ENCODE data around the gene CIRBP. TPM values are rescaled to one million over a fixed set of nuclear protein-coding genes. Genes with fewer than 3 reads are reported as not detected.
A peak's percentile ranks its signal among the peaks of the same experiment; 100 is the strongest.

Gene CIRBP
- total RNA-seq, 2 experiments from 2014 or later = 278 to 309 TPM

DNA sequence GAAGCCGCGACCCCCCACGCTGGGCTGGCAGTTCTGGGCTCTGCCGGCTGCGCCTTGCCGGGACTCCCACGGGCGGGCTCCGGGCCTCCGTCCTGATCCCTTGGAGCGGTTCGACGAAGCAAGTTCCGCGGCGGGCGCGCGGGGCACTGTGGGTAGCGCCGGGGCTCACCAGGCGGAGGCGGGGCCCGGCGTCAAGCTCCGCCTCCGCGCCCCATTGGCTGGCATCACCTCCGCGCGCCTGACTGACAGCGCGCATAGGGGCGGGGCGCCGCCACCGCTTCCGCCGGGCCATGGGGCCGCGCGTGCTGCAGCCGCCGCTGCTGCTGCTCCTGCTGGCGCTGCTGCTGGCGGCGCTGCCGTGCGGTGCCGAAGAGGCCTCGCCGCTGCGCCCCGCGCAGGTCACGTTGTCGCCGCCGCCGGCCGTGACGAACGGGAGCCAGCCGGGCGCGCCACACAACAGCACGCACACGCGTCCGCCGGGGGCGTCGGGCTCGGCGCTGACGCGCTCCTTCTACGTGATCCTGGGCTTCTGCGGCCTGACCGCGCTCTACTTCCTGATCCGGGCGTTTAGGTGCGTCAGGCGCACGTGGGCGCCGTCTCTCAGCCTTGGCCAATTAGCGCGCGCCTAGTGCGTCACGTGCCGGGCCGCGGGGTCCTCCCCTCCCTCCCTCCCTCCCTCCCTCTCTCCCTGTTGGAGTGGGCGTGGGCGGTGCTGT, 6.3 kb downstream of the CIRBP start, which contains the start of gene FAM174C:
Gene FAM174C (plus strand): TSS at position 271 of the 716 bp plus-strand sequence. CDS start 20 bp downstream, at position 291.
- Histone ChIP-seq H3K79me2 (ENCODE audit: insufficient read depth, low read depth, low read length) (peaks cover 54% of the 10 kb centered on the region), H3K36me3 (ENCODE audit: insufficient read depth, low read length) (peaks cover 92% of the 10 kb centered on the region), H4K20me1 (ENCODE audit: insufficient read depth, low read length) (no peaks in the 10 kb centered on the region; the same call in 1 of the 2 replicates), H3K9me3 (ENCODE audit: low read length) (no peaks in the 10 kb centered on the region), H3K9me2 (ENCODE audit: insufficient read depth, low read length) (no peaks in the 10 kb centered on the region), H3K27ac (ENCODE audit: low read depth, low read length, poor library complexity, severe bottlenecking) (peak within 1 kb of the TSS; percentile 92), H3K4me1 (ENCODE audit: insufficient read depth, low read length, poor library complexity, severe bottlenecking) (peaks cover 55% of the 10 kb centered on the region), H3K4me2 (ENCODE audit: low read length) (peak within 1 kb of the TSS; percentile 100), H2AFZ (ENCODE audit: low read length) (no peak within 1 kb of the TSS; the same call in 1 of the 2 replicates), H3K4me3 (ENCODE audit: low read depth, low read length, poor library complexity, severe bottlenecking) (peak within 1 kb of the TSS; percentile 95)
- DNase-seq (ENCODE audit: low spot score) = peak; percentile 98
- ChIA-PET CTCF (ENCODE audit: unreplicated experiment) (no interaction called here), POLR2A (interaction anchor here (0.6 to 1.0 kb wide), 2 partner anchors 9 to 22 kb away, joined by 3 read pairs; no protein-coding TSS in a partner anchor)
- BruUV-seq (replicated peaks) = no TSS peak
- TF ChIP-seq, protein P1, sequence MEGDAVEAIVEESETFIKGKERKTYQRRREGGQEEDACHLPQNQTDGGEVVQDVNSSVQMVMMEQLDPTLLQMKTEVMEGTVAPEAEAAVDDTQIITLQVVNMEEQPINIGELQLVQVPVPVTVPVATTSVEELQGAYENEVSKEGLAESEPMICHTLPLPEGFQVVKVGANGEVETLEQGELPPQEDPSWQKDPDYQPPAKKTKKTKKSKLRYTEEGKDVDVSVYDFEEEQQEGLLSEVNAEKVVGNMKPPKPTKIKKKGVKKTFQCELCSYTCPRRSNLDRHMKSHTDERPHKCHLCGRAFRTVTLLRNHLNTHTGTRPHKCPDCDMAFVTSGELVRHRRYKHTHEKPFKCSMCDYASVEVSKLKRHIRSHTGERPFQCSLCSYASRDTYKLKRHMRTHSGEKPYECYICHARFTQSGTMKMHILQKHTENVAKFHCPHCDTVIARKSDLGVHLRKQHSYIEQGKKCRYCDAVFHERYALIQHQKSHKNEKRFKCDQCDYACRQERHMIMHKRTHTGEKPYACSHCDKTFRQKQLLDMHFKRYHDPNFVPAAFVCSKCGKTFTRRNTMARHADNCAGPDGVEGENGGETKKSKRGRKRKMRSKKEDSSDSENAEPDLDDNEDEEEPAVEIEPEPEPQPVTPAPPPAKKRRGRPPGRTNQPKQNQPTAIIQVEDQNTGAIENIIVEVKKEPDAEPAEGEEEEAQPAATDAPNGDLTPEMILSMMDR (conservative IDR thresholded peaks at IDR 0.05; ENCODE audit: low read length) = no peak
- TF ChIP-seq EZH2phosphoT487 (IDR thresholded peaks at IDR 0.05; ENCODE audit: borderline replicate concordance, low read depth, low read length) = no peak
- intact Hi-C loops (cut with micrococcal nuclease; ENCODE audit: unreplicated experiment) = loop anchor here (5.0 kb wide), 1 partner anchor 162 kb away; the partner anchor contains the start of gene RPS15

DNA sequence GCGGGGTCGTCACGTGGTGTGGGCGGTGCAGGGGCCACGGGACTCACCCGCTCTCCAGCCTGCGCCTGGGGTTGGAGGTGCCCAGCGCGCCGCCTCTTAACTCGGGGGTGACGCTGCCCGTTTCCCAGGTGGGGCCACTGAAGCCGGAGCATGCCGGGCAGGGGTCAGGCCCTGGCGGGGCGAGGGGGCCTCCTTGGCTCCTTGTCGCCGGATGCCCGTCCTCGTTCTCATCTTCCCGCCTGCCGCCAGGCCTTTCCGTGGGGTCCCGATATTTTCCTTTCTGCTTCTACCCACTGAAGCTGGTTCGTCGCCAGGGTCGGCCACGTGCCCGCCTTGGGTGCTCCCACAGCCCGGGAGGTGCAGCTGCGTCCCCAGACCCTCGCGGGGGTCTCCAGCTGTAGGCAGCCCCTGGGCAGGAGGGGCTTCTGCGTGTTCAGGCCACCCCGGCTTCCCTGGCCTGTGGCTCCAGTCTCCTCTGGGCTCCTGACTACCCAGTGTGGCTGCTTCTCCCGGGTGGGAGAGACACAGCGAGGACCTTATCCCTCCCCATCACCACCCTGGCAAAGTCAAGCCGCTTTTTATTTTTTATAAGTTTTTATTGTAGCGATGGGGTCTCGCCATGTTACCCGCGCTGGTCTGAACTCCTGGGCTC, 7.0 kb downstream of the CIRBP start:
- TF ChIP-seq EZH2phosphoT487 (IDR thresholded peaks at IDR 0.05; ENCODE audit: borderline replicate concordance, low read depth, low read length) = no peak
- TF ChIP-seq, protein P1 (conservative IDR thresholded peaks at IDR 0.05; ENCODE audit: low read length) = no peak
- Histone ChIP-seq H3K36me3 (ENCODE audit: insufficient read depth, low read length) (peaks cover 91% of the 10 kb centered on the region), H3K4me3 (ENCODE audit: low read depth, low read length, poor library complexity, severe bottlenecking) (peak overlapping the region; percentile 95), H2AFZ (ENCODE audit: low read length) (no peak overlapping the region; the same call in 1 of the 2 replicates), H3K4me2 (ENCODE audit: low read length) (peak overlapping the region; percentile 100), H3K79me2 (ENCODE audit: insufficient read depth, low read depth, low read length) (peaks cover 47% of the 10 kb centered on the region), H3K4me1 (ENCODE audit: insufficient read depth, low read length, poor library complexity, severe bottlenecking) (peaks cover 48% of the 10 kb centered on the region), H4K20me1 (ENCODE audit: insufficient read depth, low read length) (no peaks in the 10 kb centered on the region), H3K27ac (ENCODE audit: low read depth, low read length, poor library complexity, severe bottlenecking) (peak overlapping the region; percentile 92), H3K9me3 (ENCODE audit: low read length) (no peaks in the 10 kb centered on the region), H3K9me2 (ENCODE audit: insufficient read depth, low read length) (no peaks in the 10 kb centered on the region)
- intact Hi-C loops (cut with micrococcal nuclease; ENCODE audit: unreplicated experiment) = loop anchor here (5.0 kb wide), 1 partner anchor 161 kb away; the partner anchor contains the start of gene RPS15
- ChIA-PET POLR2A (no interaction called here), CTCF (ENCODE audit: unreplicated experiment) (no interaction called here)
- no peak for DNase-seq (ENCODE audit: low spot score)
- BruUV-seq (replicated peaks) = no TSS peak

All from OCI-LY7 (cell line).